BE2C (cell line): ENCODE measurements around the gene OS9.
A peak's percentile ranks its signal among the peaks of the same experiment; 100 is the strongest.

Experiments used
- DNase-seq: peaks from one replicate; pipeline ENCODE4 v3.0.0-alpha.2; 2020
- H3K27me3 ChIP-seq: fragments of 250-450 bp; sonication (Bioruptor Pico); 2 replicates; pipeline ENCODE4 v1.5.1; 2020; ENCODE audit warnings: mild to moderate bottlenecking
- H3K36me3 ChIP-seq: fragments of 250-450 bp; sonication (Bioruptor Pico); 2 replicates; pipeline ENCODE4 v1.5.1; 2020; ENCODE audit warnings: mild to moderate bottlenecking
- H3K4me1 ChIP-seq: fragments of 250-450 bp; sonication (Bioruptor Pico); 2 replicates; pipeline ENCODE4 v1.5.1; 2020
- H3K4me3 ChIP-seq: 2 replicates; pipeline ENCODE4 v1.5.1; 2011; ENCODE audit warnings: low read depth, low read length
- H3K9me3 ChIP-seq: fragments of 250-450 bp; sonication (Bioruptor Pico); 2 replicates; pipeline ENCODE4 v1.5.1; 2020
- CTCF ChIP-seq: IDR thresholded peaks from 2 replicates; pipeline ENCODE4 v1.5.1; 2012; ENCODE audit warnings: mild to moderate bottlenecking, low read depth, low read length

Gene OS9

GRCh38 chr12:57769594-57769993 is 75.7 kb downstream of the OS9 start:
- no peak for DNase-seq
- Histone ChIP-seq H3K27me3 (peaks cover 25% of the 10 kb centered on the region), H3K36me3 (peaks cover 24% of the 10 kb centered on the region), H3K4me3 (no peak overlapping the region), H3K9me3 (no peaks in the 10 kb centered on the region), H3K4me1 (peaks cover 5% of the 10 kb centered on the region; the same call in 1 of the 2 replicates)
- TF ChIP-seq CTCF = no peak

GRCh38 chr12:57770734-57771133 is 76.8 kb downstream of the OS9 start:
- Histone ChIP-seq H3K9me3 (no peaks in the 10 kb centered on the region), H3K27me3 (peaks cover 14% of the 10 kb centered on the region), H3K4me3 (peak overlapping the region; percentile 96), H3K36me3 (peaks cover 24% of the 10 kb centered on the region), H3K4me1 (peaks cover 5% of the 10 kb centered on the region; the same call in 1 of the 2 replicates)
- DNase-seq = no peak
- TF ChIP-seq CTCF = no peak
